Stimulated activated CD8-positive, alpha-beta memory T cell treated with anti-CD3 and anti-CD28 coated beads, Interleukin-7, amount 100 ng/mL, for 48 hours (primary cell): Measurements from ENCODE around the gene SRP19.
"Not testable (repeated sequence)": the region's sequence is repeated elsewhere in the genome, so short reads cannot be mapped to it uniquely, and the experiment has no call there.

Source experiments
- DNase-seq, 2 donors: peaks; one replicate each; pipeline ENCODE4 v3.0.0-alpha.2; 2020; ENCODE audit warnings: low read depth in 1 of 2; ENCODE audit errors: extremely low read depth in 1 of 2

SRP19 gene

GRCh38 chr5:112860929-112861637 lies at the start of gene SRP19:
TSS of gene SRP19 (plus strand) at chr5:112861287. CDS start at chr5:112861377, 90 bp downstream.
- DNase-seq, result peak; percentile 84 to 88

- DNase-seq, result no peak
These were observed 48.5 kb upstream of the SRP19 start for GRCh38 chr5:112812549-112812948.

- DNase-seq, result no peak
These were observed 40.8 kb upstream of the SRP19 start for GRCh38 chr5:112820246-112820645.

- DNase-seq, result no peak
These were observed 38.6 kb upstream of the SRP19 start for GRCh38 chr5:112822456-112822855.

- no peak for DNase-seq
These were observed 37.9 kb upstream of the SRP19 start for GRCh38 chr5:112823181-112823580.

GRCh38 chr5:112823656-112824055 lies 37.4 kb upstream of the SRP19 start:
- no peak for DNase-seq

GRCh38 chr5:112824197-112824596 lies 36.9 kb upstream of the SRP19 start:
- no peak for DNase-seq

- no peak for DNase-seq
These were observed 30.7 kb upstream of the SRP19 start for GRCh38 chr5:112830378-112830777.

- no peak for DNase-seq
These were observed 27.1 kb upstream of the SRP19 start for GRCh38 chr5:112833971-112834370.

- DNase-seq, result no peak
These were observed 16.6 kb upstream of the SRP19 start for GRCh38 chr5:112844489-112844888.

GRCh38 chr5:112846556-112846955 lies 14.5 kb upstream of the SRP19 start:
- no peak for DNase-seq

GRCh38 chr5:112847306-112847705 lies 13.8 kb upstream of the SRP19 start:
- DNase-seq, result no peak

GRCh38 chr5:112848116-112848811 lies 12.8 kb upstream of the SRP19 start:
- DNase-seq, result no peak

GRCh38 chr5:112849912-112850311 lies 11.2 kb upstream of the SRP19 start:
- DNase-seq, result no peak

GRCh38 chr5:112854651-112855050 lies 6.4 kb upstream of the SRP19 start:
- no peak for DNase-seq

- no peak for DNase-seq
These were observed 3.2 kb upstream of the SRP19 start for GRCh38 chr5:112857866-112858265.

GRCh38 chr5:112860571-112860928 lies 537 bp upstream of the SRP19 start:
- not testable (repeated sequence) for DNase-seq

GRCh38 chr5:112861638-112861985 lies 525 bp downstream of the SRP19 start:
- no peak for DNase-seq

GRCh38 chr5:112862085-112862484 lies 998 bp downstream of the SRP19 start:
- DNase-seq, result no peak

GRCh38 chr5:112863549-112863948 lies 2.5 kb downstream of the SRP19 start:
- DNase-seq, result no peak

- DNase-seq, result no peak
These were observed 4.0 kb downstream of the SRP19 start for GRCh38 chr5:112865128-112865527.

GRCh38 chr5:112866739-112867138 lies 5.7 kb downstream of the SRP19 start:
- no peak for DNase-seq

- no peak for DNase-seq
These were observed 6.3 kb downstream of the SRP19 start for GRCh38 chr5:112867411-112867810.
